Glomerular visceral epithelial cell (primary cell): Measurements from ENCODE around the gene MMP26.

Source experiments
- DNase-seq: peaks from one replicate; pipeline ENCODE4 v3.0.0-alpha.2; 2016; ENCODE audit errors: extremely low spot score

Gene MMP26

DNA sequence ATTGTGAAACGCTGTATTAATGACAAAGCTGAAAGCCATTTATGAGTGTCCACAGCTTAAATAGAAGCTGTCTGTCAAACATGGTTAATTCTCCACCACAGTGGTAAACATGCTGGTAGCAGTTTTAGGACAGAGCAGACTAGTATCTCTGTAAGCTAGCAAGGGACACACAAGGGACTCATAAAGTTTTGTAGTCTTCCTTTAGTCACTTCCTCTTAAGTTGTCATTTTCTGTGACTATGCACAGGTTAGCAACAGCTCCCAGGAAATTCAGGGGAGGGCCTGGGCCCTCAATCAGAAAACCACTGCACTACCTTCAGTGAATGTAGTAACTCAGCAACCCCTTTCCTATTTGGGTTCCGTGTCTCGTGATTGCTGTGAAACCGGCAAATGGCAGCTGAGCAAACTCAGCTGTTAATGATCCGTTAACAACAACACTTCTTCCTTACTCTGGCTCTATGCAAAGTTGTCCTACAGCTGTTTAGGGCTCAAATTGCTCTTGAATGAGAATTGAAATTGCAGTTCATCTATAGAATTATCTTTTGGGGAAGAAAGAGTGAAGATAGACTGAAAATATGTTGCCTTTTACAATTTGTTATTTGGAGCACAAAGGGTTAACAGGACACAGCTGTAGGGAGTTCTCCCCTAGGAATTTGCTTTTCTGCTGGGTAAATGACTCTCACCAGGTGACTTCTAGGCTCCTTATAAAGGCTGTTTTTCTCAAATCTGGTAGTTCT lies at the start of gene MMP26:
Gene MMP26 (plus strand): TSS at position 731 of the 736 bp plus-strand sequence.
- DNase-seq, result no peak

DNA sequence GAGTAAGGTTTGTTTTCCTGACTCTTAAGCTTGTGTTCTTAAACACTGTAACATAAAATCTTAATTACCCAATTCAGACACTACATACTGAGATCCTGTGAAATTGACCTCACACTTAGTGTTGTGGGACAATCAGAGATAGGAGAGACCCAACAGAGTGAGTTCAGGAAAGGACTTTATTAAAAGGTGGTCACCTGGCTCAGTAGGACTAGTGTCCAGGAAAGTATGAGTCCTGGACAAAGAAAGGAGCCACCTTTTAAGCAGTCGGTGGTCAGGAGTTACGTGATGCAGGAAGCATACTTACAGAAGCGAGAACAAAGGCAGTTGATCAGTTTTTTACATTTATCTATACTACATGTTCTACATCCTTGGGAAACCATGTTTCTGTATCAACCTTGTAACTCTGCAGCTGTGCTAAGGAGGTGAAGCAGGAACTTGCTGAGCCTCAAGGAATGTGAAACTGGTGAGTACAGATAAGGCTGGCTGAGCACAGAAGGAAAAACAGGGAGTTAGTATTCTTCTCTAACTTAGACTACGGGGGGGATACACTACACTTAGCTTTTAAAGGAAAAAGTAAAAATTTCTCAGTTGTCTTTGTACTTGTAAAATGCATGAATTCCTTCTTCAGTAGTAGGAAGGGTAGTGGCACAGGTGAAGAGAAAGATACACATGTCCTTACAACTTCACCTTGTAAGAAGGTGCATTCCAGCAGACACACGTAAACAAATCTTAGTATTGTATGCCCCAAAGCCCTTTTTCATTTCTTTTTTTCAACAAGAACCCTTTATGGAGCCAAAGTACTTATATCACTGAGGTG lies 45.7 kb upstream of the MMP26 start:
- DNase-seq, result no peak

DNA sequence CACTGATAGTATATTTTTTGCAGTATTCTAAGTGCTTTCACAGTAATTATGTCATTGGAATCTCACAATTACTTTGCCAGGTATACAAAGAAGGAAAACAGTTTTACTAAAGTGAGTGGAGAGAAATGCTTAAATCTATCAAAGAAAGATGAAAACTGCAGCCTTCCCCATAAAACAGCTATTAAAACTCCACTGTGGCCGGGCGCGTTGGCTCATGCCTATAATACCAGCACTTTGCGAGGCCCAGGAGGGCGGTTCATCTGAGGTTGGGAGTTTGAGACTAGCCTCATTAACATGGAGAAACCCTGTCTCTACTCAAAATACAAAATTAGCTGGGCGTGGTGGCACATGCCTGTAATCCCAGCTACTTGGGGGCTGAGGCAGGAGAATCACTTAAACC lies 41.7 kb upstream of the MMP26 start:
- no peak for DNase-seq

DNA sequence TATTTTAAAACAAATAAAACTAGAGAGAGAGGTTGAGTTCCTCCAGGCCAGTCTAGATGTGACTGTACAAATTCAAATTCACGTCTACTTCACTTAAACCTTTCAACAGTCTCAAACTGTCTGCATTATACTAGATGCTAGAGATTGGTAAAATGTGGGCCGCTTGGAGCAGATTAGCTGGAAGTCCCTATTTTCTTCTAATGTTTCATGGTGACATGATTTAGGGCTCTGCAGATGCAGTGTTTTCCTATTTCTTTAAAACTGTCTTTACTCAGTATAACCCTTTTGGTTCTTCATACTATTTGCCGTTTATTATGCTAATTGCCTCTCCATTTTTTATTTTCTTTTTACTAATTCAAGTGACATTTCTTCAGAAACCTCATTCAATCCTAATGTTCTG lies 40.4 kb upstream of the MMP26 start:
- no peak for DNase-seq

DNA sequence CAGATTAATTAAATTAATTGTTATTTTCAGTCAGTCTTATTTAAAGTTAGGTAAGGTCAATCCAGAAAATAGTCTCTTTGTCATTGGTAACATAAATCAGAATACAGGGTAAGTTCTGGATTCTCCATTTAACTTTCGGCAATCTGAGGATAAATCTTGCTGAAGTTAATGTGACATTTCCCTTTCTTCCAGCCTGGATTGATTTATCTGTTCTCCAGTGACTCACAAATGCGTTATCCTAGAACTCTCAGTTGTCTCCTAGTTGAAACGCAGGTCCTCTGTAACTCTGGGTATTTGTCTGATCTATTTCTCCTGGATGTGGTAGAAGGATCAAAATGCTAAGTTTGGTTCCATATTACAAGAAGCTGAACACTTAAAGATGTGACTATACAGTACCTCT lies 39.8 kb upstream of the MMP26 start:
- DNase-seq, result no peak

DNA sequence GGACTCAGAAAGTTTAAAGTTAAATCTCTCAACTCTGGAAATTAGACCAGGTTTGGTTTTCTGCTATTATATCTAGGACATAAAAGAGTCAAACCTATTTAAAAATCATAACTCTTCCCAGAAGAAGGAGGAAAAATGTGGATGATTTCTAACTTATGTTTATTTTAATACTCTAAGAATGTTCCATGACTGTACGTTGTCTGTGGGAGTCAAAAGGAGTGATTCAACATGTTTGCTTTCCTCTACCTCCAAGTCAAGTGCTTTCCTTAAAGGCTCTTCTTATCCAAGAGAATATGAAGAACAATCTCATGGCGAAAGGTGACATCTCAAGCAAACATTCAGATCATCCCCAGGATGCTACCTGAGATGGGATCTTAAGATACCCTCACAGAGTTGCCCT lies 39.2 kb upstream of the MMP26 start:
- no peak for DNase-seq

DNA sequence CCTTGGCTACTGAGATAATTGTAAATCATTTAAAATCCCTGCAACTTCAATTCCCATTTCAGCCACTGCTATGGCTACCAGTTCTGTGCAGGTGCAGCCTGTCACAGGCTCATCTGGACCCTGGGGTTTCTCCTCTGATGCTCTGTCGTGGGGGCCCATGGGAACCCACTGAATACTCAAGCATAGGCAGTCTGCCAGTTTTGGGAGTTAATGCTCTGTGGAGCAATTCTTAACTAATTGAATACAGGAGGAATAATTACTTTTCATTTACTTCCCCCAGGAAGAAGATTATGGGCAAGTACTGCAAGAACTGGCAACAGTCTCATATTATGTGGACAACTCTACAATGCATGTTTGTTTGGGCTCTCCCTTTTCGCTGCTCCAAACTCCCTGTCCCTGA lies 32.8 kb upstream of the MMP26 start:
- DNase-seq, result no peak

DNA sequence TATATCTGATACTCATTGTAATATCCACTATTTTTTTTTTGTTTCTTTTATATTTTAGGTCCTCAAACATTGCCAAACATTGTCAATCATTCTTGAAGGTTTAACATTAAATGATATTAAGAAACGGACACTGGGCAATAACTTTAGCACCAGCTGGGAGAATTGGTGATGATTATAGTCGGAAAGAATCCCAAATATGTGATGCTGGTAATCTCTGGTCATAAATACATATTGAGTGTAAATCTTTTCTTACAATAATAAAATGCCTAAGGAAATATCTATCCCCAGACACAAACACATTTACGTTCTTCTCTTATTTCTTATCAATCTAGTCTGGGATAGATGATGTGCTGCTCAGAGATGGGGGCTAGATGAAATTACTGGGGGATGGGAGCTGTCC lies 32.1 kb upstream of the MMP26 start:
- peak; percentile 35 for DNase-seq

DNA sequence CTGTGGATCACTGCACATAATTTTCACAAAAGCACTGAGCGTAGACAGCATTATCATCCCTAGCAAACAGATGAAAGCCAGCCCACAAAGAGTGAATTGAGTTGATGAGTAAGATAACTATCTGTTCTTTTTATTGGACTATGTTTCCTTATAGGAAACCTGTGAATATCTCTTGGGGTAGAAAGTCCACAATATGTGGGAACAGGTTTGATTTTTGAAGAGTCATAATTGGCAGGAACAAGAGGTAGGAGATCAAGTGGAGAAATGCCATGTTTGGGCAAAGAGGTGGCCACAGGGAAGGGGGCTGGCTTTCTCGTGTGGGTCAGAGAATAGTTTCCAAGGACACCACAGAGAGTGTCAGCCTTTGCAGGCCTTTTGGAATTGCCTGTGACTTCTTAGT lies 30.8 kb upstream of the MMP26 start:
- no peak for DNase-seq

DNA sequence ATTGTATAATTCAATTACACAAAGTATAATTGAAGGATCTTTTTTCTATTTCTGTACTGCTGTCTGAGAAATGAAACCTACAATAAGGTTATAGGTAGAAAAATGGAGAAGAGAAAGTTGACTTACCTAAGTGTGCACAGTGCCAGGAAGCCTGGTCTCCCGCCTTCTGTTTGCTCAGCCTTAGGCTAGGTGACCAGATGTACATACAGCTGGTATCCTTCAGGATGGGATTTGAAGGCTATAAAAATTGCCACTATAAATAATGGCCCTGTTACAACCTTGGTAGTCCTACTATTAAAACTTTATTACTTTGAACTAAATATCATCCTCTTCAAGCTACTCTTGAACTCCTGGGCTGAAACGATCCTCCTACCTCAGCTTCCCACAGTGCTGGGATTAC lies 26.6 kb upstream of the MMP26 start:
- DNase-seq, result no peak

DNA sequence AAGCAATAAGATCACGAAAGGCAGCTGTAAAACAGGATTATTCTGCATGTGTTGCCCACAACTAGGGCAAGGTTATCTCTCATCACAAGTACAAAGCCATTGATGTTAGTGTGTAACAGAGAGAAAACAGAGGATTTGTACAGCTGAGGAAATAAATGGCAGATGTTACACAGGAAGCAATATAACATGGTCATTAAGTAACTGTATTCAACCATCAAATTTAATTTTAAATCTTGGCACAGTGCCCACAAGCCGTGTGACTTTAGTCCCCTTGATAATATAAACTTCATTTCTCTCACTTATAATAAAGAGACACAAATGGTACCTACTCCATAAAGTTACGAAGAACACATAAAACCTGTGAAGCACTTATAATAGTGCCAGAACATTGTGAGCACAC lies 24.2 kb upstream of the MMP26 start:
- DNase-seq, result no peak

DNA sequence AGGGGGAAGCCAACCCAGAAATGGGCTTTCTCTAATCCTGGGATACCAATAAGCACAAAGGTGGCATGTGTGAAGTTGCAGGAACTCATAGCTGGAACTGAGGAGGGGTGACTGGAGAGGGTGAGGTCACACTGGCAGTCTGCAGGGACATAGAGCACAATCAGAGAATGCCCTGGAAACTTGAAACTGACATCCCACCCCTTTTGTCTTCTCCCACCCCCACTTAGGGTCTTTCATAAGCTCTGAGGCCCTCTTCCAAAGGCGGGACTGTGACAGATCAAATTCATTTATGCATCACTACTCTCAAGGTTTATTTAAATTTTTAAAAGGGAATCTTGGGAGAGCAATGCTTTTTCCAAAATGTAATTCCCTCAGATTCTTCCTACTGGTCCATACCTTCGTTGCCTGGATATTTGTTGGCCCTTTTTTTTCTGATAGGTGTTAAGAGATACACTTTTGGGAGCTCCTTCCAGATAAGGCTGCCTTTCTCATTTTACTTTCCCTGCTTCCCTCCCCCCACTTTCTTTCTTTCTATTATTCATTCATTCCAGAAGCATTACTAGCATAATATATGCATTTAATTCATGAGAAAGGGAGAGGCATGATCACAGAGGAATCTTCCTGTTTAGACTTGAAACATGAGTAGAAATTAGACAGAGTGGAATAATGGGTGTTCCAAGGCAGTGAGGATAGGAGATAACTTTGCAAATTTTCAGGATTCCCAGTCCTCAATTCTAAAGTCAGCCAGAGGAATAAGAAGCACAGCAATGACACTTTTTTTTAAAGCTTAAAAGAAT lies 21.8 kb upstream of the MMP26 start:
- no peak for DNase-seq

DNA sequence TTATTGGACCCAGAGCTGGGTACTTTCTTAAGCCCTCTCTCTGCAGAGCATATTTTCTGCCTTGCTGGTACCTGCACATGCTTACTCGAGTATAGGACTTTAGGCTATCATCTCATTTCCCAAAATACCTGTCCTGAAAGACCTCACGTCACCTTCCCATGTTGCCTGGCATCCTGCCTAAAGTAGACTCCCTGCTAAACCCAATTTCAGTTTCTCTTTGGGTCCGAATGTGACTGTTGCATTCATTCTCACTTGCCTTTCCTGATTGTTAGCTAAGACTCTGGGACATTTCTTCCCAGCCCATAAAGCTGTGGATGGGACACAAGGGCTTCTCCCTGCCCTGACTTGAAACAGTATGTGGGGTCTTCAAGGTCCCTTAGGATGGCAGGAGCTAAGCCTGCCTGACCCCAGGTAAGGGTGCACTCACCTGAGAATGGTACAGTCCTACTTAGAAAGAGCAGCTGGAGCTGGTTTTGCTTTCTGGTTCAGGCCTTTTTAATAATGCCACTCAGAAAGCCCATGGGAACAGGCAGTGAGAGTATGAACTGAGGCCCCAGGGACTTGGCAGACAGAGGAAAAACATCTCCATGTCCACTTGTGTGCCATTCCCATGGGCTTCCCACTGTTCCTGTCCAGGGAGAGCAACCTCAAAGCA lies 19.8 kb upstream of the MMP26 start:
- no peak for DNase-seq

DNA sequence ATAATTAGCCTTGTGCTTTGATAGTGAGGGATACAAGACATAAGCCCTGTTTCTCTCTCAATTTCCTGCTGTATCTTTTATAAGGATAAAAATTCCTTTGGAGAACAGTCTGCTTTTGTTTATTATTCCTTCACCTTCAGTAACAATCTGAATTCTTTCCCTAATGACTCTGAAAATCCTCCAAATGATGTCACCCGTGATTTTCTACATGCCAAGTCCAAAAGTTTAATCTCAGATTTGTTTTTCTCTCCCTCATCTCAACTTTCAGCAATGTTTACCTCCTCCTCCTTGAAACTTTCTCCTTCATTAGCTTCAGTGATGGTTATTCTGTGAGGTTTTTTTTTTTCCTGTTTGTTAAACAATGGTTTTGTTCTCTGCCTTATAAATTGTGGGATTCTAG lies 9.1 kb upstream of the MMP26 start:
- no peak for DNase-seq

DNA sequence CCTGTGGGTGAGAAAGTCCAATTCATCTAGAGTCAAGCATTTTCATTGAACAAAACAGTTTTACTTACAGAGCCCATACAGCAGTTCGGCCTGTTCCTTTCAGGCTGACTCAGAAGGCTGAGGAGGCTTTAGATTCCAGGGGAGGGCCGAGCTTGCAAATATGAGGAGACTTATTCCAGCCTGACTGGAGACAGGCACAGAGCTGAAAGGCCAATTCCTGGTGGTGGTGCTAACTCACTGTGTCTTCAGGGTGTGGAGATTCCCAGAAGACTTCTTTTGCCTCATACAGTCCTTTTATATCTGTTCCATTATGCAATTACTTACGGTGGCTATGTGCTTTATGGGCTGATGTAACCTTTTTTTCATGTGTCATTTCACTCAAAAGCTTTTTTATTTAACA lies 7.0 kb upstream of the MMP26 start, which contains the start of gene OR51E2:
Gene OR51E2 (minus strand): TSS at position 269 of the 400 bp plus-strand sequence. CDS start 15,142 bp downstream, outside the sequence.
- no peak for DNase-seq

DNA sequence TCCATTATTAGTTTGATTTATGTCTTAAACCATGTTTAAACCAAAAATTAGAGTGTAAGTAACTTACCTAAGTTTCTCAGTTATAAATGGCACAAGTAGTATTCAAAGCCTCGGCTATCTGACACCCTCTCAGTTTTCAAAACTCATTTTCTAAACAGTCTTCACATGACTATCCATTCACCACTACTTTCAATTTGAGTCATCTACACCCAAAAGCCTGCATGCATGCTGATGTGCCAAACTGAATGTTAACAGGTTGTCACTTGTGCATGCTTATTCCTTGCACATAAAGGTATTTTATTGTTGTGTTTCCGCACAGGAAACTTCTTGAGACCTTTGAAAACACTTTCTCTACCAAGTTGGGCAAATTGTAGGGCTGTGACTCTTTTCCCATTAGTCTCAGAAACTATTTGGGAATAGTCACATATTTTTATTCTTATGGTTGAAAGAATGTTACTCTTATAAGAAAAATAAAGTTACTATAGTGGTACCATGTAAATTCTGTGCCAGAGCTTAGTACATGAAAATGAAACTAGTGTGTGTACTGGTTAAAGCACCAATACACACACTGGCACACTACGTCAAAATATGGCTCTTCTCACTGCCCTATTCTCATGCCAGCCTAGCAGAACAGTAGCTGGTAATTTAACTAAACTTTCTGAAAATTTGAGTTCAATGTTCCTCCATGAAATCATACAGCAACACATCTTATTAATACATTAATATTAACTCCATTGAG lies 4.7 kb upstream of the MMP26 start:
- no peak for DNase-seq

DNA sequence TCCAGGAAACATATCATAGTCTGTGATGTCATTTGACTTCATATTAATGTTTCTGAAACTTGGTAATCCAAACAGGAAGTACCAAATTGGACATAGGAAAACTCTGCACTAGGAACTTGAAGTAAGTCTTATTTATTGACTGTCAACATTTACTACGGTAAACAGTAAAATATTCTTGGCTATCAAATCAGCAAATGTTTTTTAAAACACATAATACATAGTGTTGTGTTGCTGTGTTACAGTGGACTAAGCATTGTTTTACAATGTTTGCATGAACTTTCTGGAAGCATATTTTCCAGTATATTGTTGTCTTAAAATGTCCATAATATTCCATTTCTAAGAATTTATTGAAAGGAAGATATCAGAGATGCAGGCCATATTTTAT lies 4.2 kb upstream of the MMP26 start:
- DNase-seq, result no peak

DNA sequence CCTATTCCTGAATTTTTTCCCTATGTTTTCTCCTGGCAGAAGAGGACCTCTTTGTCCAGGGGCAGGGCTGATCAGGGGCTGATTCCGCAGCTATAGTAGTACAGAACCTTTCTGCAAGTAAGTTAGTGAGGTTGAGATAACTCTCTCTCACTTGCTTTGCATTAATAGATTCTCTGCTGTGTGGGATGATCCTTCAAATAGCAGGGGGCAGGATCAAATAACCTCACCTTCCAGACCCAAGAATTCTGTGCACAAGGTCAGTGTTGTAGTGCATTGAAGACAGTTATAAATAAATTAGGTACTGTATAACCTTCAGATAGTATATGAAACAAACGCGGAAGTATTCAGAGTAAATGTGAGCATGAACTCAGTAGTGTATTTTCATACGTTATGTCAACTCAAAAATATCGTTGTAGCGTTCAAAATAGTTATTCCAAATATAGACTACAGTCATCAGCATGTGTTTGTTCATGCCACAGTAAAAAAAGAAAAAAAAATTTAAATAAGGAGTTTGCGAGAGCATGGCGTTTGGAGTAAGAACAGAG lies 278 bp downstream of the MMP26 start:
- DNase-seq, result no peak

DNA sequence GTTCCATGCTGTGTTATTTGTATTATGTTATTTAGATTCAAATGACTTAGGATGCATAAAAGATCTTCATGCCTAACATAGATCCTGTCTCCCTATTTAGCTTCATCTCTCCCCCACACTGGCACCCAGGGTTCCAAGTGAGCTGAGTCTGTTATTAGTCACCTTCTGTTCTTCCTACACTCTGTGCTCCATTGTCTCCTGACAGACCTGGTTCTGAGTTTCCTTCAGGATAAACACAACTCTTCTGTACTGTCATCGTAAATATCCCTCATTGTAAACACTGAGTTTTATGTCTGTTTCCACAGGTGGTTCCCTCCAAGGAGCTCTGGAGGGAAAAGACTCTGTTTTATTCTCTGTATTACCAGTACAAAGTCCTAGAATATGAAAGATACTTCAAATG lies 8.7 kb downstream of the MMP26 start:
- no peak for DNase-seq

DNA sequence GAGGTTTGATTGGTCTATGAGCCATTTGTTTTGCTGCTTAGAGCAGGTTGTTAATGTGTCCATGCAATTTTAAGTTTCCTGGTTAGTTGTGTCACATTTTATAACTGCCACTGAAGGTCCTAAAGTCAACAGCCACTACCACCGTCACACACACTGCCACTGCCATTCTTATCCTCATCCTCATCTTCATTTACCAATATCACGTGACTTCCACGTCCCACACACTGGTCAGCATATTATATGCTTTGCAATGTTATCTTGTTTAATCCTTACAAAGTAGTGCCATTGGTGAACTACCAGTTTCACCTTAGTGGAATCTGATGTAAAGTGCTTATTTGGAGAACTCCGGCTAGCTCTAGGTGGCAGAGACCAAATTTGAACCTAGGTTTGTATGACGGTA lies 9.7 kb downstream of the MMP26 start:
- no peak for DNase-seq
